ENCODE data around the gene MYCL.
"Not testable (repeated sequence)": the region's sequence is repeated elsewhere in the genome, so short reads cannot be mapped to it uniquely, and the experiment has no call there.

The MYCL gene

GRCh38 chr1:39877231-39877778 is 24.4 kb downstream of the MYCL start:
- Histone ChIP-seq H3K27me3 (ENCODE audit: control insufficient read depth, insufficient read depth, low read length) (no peaks in the 10 kb centered on the region), H3K36me3 (ENCODE audit: control insufficient read depth, insufficient read depth, low read length) (no peaks in the 10 kb centered on the region), H3K9ac (ENCODE audit: low read length) (no peak overlapping the region), H3K9me3 (ENCODE audit: control insufficient read depth, low read length) (no peaks in the 10 kb centered on the region), H3K4me3 (ENCODE audit: low read length) (no peak overlapping the region), H3K4me1 (ENCODE audit: control insufficient read depth, insufficient read depth, low read length) (peaks cover 2% of the 10 kb centered on the region)

DNA sequence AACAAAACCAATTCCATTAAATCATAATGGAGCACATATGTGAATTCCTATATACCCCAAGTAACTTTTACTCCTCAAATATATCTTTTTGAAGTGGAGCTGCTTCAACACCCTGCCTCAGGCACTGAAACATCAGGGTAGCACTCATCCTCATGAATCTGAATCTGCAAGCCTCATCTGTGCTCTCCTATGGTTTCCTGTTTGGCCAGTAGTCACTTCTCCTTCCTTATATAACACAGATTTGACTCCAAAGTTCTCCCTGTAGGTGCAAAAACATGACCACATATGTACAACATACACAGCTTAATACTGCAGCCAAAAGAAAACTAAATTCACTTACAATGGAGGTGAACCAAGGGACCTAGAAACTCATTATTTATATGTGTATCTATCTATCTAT is 25.6 kb downstream of the MYCL start:
- Histone ChIP-seq H3K9me3 (ENCODE audit: control insufficient read depth, low read length) (no peaks in the 10 kb centered on the region), H3K4me3 (ENCODE audit: low read length) (no peak overlapping the region), H3K36me3 (ENCODE audit: control insufficient read depth, insufficient read depth, low read length) (no peaks in the 10 kb centered on the region), H3K9ac (ENCODE audit: low read length) (no peak overlapping the region), H3K27me3 (ENCODE audit: control insufficient read depth, insufficient read depth, low read length) (no peaks in the 10 kb centered on the region), H3K4me1 (ENCODE audit: control insufficient read depth, insufficient read depth, low read length) (no peaks in the 10 kb centered on the region)

DNA sequence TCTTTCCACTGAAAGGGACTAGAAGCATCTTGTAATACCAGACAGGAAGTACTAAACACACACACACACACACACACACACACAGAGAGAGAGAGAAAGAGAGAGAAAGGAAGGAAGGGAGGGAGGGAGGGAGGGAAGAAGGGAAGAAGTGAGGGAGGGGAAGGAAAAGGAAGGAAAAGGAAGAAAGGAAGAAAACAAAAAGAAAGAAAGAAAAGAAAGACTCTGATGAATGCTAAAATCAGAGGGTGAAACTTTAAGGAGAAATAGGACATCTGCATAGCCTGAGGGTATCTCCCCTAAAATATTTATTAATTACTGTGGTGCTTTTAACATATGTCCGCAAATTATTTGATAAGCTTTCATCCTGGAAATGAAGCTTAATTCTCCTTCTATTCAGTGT is 29.0 kb downstream of the MYCL start:
- Histone ChIP-seq H3K4me3 (ENCODE audit: low read length) (no peak overlapping the region), H3K9me3 (ENCODE audit: control insufficient read depth, low read length) (no peaks in the 10 kb centered on the region)

DNA sequence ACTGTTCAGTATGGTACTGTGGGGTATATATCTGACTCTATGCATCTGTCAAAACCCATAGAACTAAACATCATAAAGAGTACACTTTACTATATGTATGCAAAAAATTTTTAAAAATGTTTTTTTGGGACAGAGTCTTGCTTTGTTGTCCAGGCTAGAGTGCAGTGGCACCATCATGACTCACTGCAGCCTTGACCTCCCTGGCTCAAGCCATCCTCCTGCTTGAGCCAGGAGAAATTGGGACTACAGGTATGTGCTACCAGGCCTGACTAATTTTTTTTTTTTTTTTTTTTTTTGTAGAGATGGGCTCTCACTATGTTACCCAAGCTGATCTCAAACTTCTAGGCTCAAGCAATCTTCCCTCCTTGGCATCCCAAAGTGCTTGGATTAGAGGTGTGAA is 29.9 kb downstream of the MYCL start:
- no peaks in the 10 kb centered on the region for H3K4me1 ChIP-seq (ENCODE audit: control insufficient read depth, insufficient read depth, low read length)
- H3K27me3 ChIP-seq (ENCODE audit: control insufficient read depth, insufficient read depth, low read length) = no peaks in the 10 kb centered on the region
- H3K4me3 ChIP-seq (ENCODE audit: low read length) = no peak overlapping the region
- no peak overlapping the region for H3K9ac ChIP-seq (ENCODE audit: low read length)
- H3K9me3 ChIP-seq (ENCODE audit: control insufficient read depth, low read length) = no peaks in the 10 kb centered on the region
- H3K36me3 ChIP-seq (ENCODE audit: control insufficient read depth, insufficient read depth, low read length) = no peaks in the 10 kb centered on the region

More for the DNA sequence above, 29.0 kb downstream of the MYCL start:
- no peaks in the 10 kb centered on the region for H3K27me3 ChIP-seq (ENCODE audit: control insufficient read depth, insufficient read depth, low read length)
- no peak overlapping the region for H3K9ac ChIP-seq (ENCODE audit: low read length)
- H3K36me3 ChIP-seq (ENCODE audit: control insufficient read depth, insufficient read depth, low read length) = no peaks in the 10 kb centered on the region
- H3K4me1 ChIP-seq (ENCODE audit: control insufficient read depth, insufficient read depth, low read length) = no peaks in the 10 kb centered on the region

DNA sequence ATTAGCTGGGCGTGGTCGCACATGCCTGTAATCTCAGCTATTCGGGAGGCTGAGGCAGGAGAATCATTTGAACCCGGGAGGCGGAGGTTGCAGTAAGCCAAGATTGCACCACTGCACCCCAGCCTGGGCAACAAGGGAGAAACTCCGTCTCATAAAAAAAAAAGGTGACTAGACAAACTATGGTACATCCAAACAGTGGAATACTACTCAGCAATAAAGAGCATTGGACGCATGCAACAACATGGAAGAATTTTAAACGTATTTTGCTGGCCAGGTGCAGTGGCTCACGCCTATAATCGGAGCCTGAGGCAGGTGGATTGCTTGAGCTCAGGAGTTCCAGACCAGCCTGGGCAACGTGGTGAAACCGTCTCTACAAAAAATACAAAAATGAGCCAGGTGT is 30.7 kb downstream of the MYCL start:
- H3K9ac ChIP-seq (ENCODE audit: low read length) = not testable (repeated sequence)

DNA sequence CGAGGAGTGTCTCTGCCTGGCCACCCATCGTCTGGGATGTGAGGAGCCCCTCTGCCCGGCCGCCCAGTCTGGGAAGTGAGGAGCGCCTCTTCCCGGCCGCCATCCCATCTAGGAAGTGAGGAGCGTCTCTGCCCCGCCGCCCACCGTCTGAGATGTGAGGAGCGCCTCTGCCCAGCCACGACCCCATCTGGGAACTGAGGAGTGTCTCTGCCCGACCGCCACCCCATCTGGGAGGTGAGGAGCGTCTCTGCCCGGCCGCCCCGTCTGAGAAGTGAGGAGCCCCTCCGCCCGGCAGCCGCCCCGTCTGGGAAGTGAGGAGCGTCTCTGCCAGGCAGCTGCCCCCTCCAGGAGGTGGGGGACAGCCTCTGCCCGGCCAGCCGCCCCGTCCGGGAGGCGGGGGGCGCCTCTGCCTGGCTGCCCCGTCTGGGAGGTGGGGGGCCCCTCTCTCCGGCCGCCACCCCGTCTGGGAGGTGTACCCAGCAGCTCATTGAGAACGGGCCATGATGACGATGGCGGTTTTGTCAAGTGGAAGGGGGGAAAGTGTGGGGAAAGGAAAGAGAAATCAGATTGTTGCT is 32.1 kb downstream of the MYCL start:
- not testable (repeated sequence) for H3K36me3 ChIP-seq (ENCODE audit: control insufficient read depth, insufficient read depth, low read length); H3K27me3 ChIP-seq (ENCODE audit: control insufficient read depth, insufficient read depth, low read length); H3K4me3 ChIP-seq (ENCODE audit: low read length); H3K9me3 ChIP-seq (ENCODE audit: control insufficient read depth, low read length); H3K4me1 ChIP-seq (ENCODE audit: control insufficient read depth, insufficient read depth, low read length); H3K9ac ChIP-seq (ENCODE audit: low read length)

More for the DNA sequence above, 30.7 kb downstream of the MYCL start:
- not testable (repeated sequence) for H3K9me3 ChIP-seq (ENCODE audit: control insufficient read depth, low read length); H3K27me3 ChIP-seq (ENCODE audit: control insufficient read depth, insufficient read depth, low read length); H3K36me3 ChIP-seq (ENCODE audit: control insufficient read depth, insufficient read depth, low read length); H3K4me1 ChIP-seq (ENCODE audit: control insufficient read depth, insufficient read depth, low read length); H3K4me3 ChIP-seq (ENCODE audit: low read length)

DNA sequence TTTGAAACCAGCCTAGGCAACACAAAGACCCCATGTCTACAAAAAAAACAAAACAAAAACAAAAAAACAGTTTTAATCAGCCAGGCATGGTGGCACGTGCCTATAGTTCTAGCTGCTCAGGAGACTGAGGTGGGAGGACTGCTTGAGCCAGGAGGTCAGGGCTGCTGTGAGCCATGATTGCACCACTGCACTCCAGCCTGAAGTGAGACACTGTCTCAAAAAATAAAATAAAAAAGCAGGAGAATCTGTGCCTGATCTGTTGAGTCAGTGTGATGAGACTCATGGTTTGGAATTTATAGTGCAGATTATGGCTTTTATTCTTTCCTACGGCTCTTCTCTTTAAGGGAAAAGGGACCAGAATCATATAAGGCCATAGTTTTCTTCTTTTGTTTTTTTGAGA is 35.0 kb downstream of the MYCL start:
- H3K4me1 ChIP-seq (ENCODE audit: control insufficient read depth, insufficient read depth, low read length) = no peaks in the 10 kb centered on the region
- H3K9me3 ChIP-seq (ENCODE audit: control insufficient read depth, low read length) = no peaks in the 10 kb centered on the region
- H3K9ac ChIP-seq (ENCODE audit: low read length) = no peak overlapping the region
- H3K36me3 ChIP-seq (ENCODE audit: control insufficient read depth, insufficient read depth, low read length) = no peaks in the 10 kb centered on the region
- H3K27me3 ChIP-seq (ENCODE audit: control insufficient read depth, insufficient read depth, low read length) = no peaks in the 10 kb centered on the region
- no peak overlapping the region for H3K4me3 ChIP-seq (ENCODE audit: low read length)

DNA sequence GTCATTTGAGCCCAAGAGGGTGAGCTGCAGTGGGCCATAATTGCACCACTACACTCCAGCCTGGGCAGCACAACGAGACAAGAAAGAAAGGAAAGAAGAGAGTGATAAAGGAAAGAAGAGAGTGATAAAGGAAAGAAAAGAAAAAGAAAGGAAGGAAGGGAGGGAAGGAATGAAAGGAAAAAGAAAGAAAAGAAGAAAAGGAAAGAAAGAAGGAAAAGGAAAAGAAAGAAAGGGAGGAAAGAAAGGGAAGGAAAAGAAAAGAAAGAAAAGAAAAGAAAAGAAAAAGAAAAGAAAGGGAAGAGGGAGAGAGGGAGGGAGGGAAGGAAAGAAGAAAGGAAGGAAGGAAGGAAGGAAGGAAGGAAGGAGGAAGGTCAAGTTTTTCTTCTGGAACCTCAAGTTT is 36.0 kb downstream of the MYCL start:
- H3K27me3 ChIP-seq (ENCODE audit: control insufficient read depth, insufficient read depth, low read length) = no peaks in the 10 kb centered on the region
- H3K36me3 ChIP-seq (ENCODE audit: control insufficient read depth, insufficient read depth, low read length) = no peaks in the 10 kb centered on the region
- no peak overlapping the region for H3K9ac ChIP-seq (ENCODE audit: low read length)
- no peaks in the 10 kb centered on the region for H3K9me3 ChIP-seq (ENCODE audit: control insufficient read depth, low read length)
- no peaks in the 10 kb centered on the region for H3K4me1 ChIP-seq (ENCODE audit: control insufficient read depth, insufficient read depth, low read length)
- H3K4me3 ChIP-seq (ENCODE audit: low read length) = no peak overlapping the region

GRCh38 chr1:39863177-39863576 is 38.5 kb downstream of the MYCL start:
- Histone ChIP-seq H3K36me3 (ENCODE audit: control insufficient read depth, insufficient read depth, low read length) (no peaks in the 10 kb centered on the region), H3K9ac (ENCODE audit: low read length) (no peak overlapping the region), H3K4me3 (ENCODE audit: low read length) (no peak overlapping the region), H3K27me3 (ENCODE audit: control insufficient read depth, insufficient read depth, low read length) (no peaks in the 10 kb centered on the region), H3K4me1 (ENCODE audit: control insufficient read depth, insufficient read depth, low read length) (no peaks in the 10 kb centered on the region), H3K9me3 (ENCODE audit: control insufficient read depth, low read length) (no peaks in the 10 kb centered on the region)

GRCh38 chr1:39861003-39861402 is 40.7 kb downstream of the MYCL start:
- no peak overlapping the region for H3K4me3 ChIP-seq (ENCODE audit: low read length)
- H3K4me1 ChIP-seq (ENCODE audit: control insufficient read depth, insufficient read depth, low read length) = no peaks in the 10 kb centered on the region
- no peaks in the 10 kb centered on the region for H3K36me3 ChIP-seq (ENCODE audit: control insufficient read depth, insufficient read depth, low read length)
- no peak overlapping the region for H3K9ac ChIP-seq (ENCODE audit: low read length)
- no peaks in the 10 kb centered on the region for H3K27me3 ChIP-seq (ENCODE audit: control insufficient read depth, insufficient read depth, low read length)
- H3K9me3 ChIP-seq (ENCODE audit: control insufficient read depth, low read length) = no peaks in the 10 kb centered on the region

DNA sequence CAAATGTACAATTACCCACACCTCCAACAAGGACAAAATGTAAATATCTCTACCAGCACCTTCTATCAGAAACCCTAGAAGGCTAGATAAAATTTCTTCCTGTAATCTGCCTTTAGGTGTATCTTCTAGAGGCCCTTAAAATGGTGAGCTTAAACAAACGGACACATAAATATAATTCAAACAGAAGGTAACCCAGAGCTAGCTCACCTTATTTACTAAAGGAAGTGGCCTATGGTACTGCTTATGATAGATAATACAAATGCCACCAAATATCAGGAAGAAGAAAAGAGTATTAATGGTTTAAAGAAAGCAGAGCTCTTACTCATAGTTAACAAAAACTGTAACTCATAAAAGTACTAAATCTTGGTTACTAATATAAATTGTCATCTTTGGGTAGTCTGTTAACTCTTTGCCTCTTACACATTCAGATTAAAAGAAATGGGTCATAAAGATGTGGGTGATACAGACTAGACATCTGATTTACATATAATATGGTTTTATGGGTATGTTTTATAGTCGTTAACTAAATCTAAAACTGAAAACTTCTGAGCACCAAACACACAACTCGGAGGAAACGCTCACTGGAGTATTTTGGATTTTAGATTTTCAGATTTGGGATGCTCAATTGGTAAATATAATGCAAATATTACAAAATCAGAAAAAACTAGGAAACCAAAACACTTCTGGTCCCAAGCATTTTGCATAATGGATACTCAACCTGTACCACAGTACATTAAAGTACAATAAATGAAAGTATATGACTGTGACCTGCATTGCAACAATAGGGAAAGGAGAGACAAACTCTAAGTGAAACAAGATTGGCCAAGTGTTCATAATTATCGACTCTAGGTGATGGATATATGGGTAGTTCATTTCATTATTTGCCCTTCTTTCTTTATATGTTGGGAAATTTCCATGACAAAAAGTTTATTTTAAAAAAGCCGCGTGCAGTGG is 41.6 kb downstream of the MYCL start:
- Histone ChIP-seq H3K9me3 (ENCODE audit: control insufficient read depth, low read length) (no peaks in the 10 kb centered on the region), H3K4me3 (ENCODE audit: low read length) (no peak overlapping the region), H3K27me3 (ENCODE audit: control insufficient read depth, insufficient read depth, low read length) (no peaks in the 10 kb centered on the region), H3K4me1 (ENCODE audit: control insufficient read depth, insufficient read depth, low read length) (no peaks in the 10 kb centered on the region), H3K9ac (ENCODE audit: low read length) (no peak overlapping the region), H3K36me3 (ENCODE audit: control insufficient read depth, insufficient read depth, low read length) (no peaks in the 10 kb centered on the region)

- H3K4me3 ChIP-seq (ENCODE audit: low read length) = no peak overlapping the region
- no peaks in the 10 kb centered on the region for H3K27me3 ChIP-seq (ENCODE audit: control insufficient read depth, insufficient read depth, low read length)
- H3K9ac ChIP-seq (ENCODE audit: low read length) = no peak overlapping the region
- no peaks in the 10 kb centered on the region for H3K4me1 ChIP-seq (ENCODE audit: control insufficient read depth, insufficient read depth, low read length)
- H3K9me3 ChIP-seq (ENCODE audit: control insufficient read depth, low read length) = no peaks in the 10 kb centered on the region
- no peaks in the 10 kb centered on the region for H3K36me3 ChIP-seq (ENCODE audit: control insufficient read depth, insufficient read depth, low read length)
Measured at GRCh38 chr1:39858315-39858714, 43.4 kb downstream of the MYCL start.

All from mucosa of stomach (tissue), 1 donor.